GM12878 (cell line): ENCODE measurements around the gene NFASC.

ENCODE experiments used
- BRCA1 ChIP-seq: IDR thresholded peaks from 2 replicates; pipeline ENCODE4 v1.6.1; 2011; ENCODE audit warnings: low read depth, low read length, improper control_type of control experiment
- CTCF ChIP-seq, 3 experiments: IDR thresholded peaks in 2 of 3; conservative IDR thresholded peaks in 1 of 3; 2 replicates each; pipeline ENCODE4 v1.5.1; 2011; ENCODE audit warnings: low read depth in 3 of 3, low read length in 3 of 3, mild to moderate bottlenecking in 3 of 3, control low read depth in 2 of 3, moderate library complexity in 2 of 3, inconsistent platforms in 1 of 3, mixed read lengths in 1 of 3; ENCODE audit not compliant: control insufficient read depth in 2 of 3, insufficient read depth in 1 of 3; ENCODE audit errors: extremely low read depth in 1 of 3
- FOXM1 ChIP-seq: IDR thresholded peaks from 2 replicates; pipeline ENCODE4 v1.6.1; 2012; ENCODE audit warnings: low read depth, mild to moderate bottlenecking, inconsistent platforms, low read length, moderate library complexity
- MTA3 ChIP-seq: IDR thresholded peaks from 2 replicates; pipeline ENCODE4 v1.6.1; 2012; ENCODE audit warnings: low read length, inconsistent platforms, borderline replicate concordance
- POLR2A ChIP-seq: IDR thresholded peaks from 2 replicates; pipeline ENCODE4 v1.6.1; 2011; ENCODE audit warnings: low read depth, mild to moderate bottlenecking, low read length
- SUZ12 ChIP-seq: fragments of 200-600 bp; sonication (generic); IDR thresholded peaks from one replicate; pipeline ENCODE4 v1.6.1; 2018; ENCODE audit warnings: antibody characterized with exemption, mild to moderate bottlenecking; ENCODE audit not compliant: unreplicated experiment
- TAF1 ChIP-seq: IDR thresholded peaks from 2 replicates; pipeline ENCODE4 v1.6.1; 2011; ENCODE audit warnings: mild to moderate bottlenecking, low read depth, low read length, borderline replicate concordance
- USF2 ChIP-seq: IDR thresholded peaks from 2 replicates; pipeline ENCODE4 v1.6.1; 2011; ENCODE audit warnings: low read depth, low read length, improper control_type of control experiment, borderline replicate concordance
- ZBED1 ChIP-seq: IDR thresholded peaks from 2 replicates; pipeline ENCODE4 v1.6.1; 2016; ENCODE audit warnings: borderline replicate concordance

- TF ChIP-seq ZBED1 (no peak), CTCF (IDR thresholded peaks at IDR 0.05 in 2 of 3, conservative IDR thresholded peaks at IDR 0.05 in 1 of 3; ENCODE audit: control insufficient read depth in 2 of 3, extremely low read depth in 1 of 3, insufficient read depth in 1 of 3, low read depth in 3 of 3, low read length in 3 of 3) (no peak), SUZ12 (no peak), FOXM1 (no peak), TAF1 (no peak), POLR2A (no peak), MTA3 (no peak), BRCA1 (no peak), USF2 (no peak)
Observed at GRCh38 chr1:205016075-205016474, 145.4 kb downstream of the NFASC start.
